Liver (tissue), 3 donors: ENCODE data around the gene SCGB3A1.

Source experiments
- ATF3 ChIP-seq: IDR thresholded peaks from 2 replicates; pipeline ENCODE4 v1.6.1; 2016; ENCODE audit warnings: antibody characterized with exemption
- CTCF ChIP-seq: fragments of 150-350 bp; IDR thresholded peaks from 2 replicates; pipeline ENCODE4 v1.5.1; 2017; ENCODE audit warnings: improper control_type of control experiment, low read depth, low read length; ENCODE audit not compliant: missing input control
- GABPA ChIP-seq, 2 donors: IDR thresholded peaks in 1 of 2; conservative IDR thresholded peaks in 1 of 2; 2 replicates each; pipeline ENCODE4 v1.6.1; 2016; ENCODE audit warnings: antibody characterized with exemption in 2 of 2, mild to moderate bottlenecking in 1 of 2, moderate library complexity in 1 of 2
- MAX ChIP-seq: IDR thresholded peaks from 2 replicates; pipeline ENCODE4 v1.6.1; 2016; ENCODE audit warnings: antibody characterized with exemption
- RAD21 ChIP-seq, 2 donors: IDR thresholded peaks; 2 replicates each; pipeline ENCODE4 v1.6.1; 2016; ENCODE audit warnings: antibody characterized with exemption in 2 of 2, mild to moderate bottlenecking in 2 of 2
- REST ChIP-seq: IDR thresholded peaks from 2 replicates; pipeline ENCODE4 v1.6.1; 2016; ENCODE audit warnings: antibody characterized with exemption, mild to moderate bottlenecking
- TAF1 ChIP-seq: conservative IDR thresholded peaks from 2 replicates; pipeline ENCODE4 v1.6.1; 2016; ENCODE audit warnings: antibody characterized with exemption, mild to moderate bottlenecking
- YY1 ChIP-seq: IDR thresholded peaks from 2 replicates; pipeline ENCODE4 v1.6.1; 2016; ENCODE audit warnings: antibody characterized with exemption, mild to moderate bottlenecking
- donor health status: healthy.
- donor health status: healthy.

- TF ChIP-seq CTCF, result no peak
- no peak for TF ChIP-seq REST
- TF ChIP-seq TAF1, result no peak
- TF ChIP-seq ATF3, result no peak
- no peak for TF ChIP-seq RAD21 (IDR thresholded peaks at IDR 0.05)
- TF ChIP-seq MAX, result no peak
- no peak for TF ChIP-seq YY1
- TF ChIP-seq GABPA (IDR thresholded peaks at IDR 0.05 in 1 of 2, conservative IDR thresholded peaks at IDR 0.05 in 1 of 2), result no peak
These were observed 11.8 kb upstream of the SCGB3A1 start for GRCh38 chr5:180603076-180603594.
